Measurements from ENCODE around the gene PTPRB.

The PTPRB gene

DNA sequence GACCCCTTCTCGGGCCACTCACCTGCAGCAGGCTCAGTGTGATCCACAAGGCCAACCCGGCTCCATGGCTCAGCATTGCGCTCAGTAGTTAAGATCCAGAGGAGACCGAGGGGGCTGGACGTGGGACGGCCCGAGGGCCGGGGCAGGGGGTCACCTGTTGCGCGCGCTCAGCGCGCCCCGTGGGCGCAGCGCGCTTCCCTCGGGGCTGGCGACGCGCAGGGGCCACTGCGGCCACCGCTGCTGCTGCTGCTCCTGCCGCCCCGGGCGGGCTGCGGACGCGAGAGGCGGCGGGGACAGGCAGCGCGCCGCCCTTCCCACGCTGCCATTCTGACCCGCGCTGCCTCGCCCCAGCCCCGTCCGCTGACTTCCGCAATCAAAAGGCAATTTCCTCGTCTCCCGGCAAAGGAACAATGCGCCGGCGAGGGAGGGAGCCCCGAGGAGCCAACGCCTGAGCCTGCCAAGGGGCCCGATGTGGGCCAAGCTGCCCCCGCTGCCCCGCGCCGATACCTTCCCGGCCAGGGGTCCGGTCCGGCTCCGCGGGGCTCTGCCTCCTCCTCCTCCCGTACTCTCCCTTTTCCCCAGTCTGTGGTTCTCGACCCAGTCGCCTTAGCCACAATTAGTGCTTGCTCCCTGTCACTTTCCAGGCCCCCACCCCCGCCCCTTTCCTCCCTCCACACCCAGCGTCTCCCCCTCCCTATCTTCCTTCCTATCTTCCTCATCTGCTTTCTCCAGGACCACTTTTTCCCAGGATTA is 27.3 kb downstream of the PTPRB start (continued):
- TF ChIP-seq ZNF48 (tag by site-specific recombination; IDR thresholded peaks at IDR 0.05) (no peak), ZNF184 (tag by site-specific recombination; IDR thresholded peaks at IDR 0.05) (no peak), ZNF335 (tag by site-specific recombination; conservative IDR thresholded peaks at IDR 0.05) (peak; percentile 83), TRIM28 (IDR thresholded peaks at IDR 0.05; ENCODE audit: borderline replicate concordance, low read length) (no peak), BCL6B (tag by site-specific recombination; IDR thresholded peaks at IDR 0.05) (no peak), ZBTB21 (tag by site-specific recombination; IDR thresholded peaks at IDR 0.05) (no peak), PRDM6 (tag by site-specific recombination; IDR thresholded peaks at IDR 0.05) (no peak), ZNF24 (tag by site-specific recombination; IDR thresholded peaks at IDR 0.05) (no peak), ZBTB17 (tag by site-specific recombination; IDR thresholded peaks at IDR 0.05) (peak; percentile 55; the same call in 1 of the 2 replicates), ZNF155 (tag by site-specific recombination; IDR thresholded peaks at IDR 0.05) (no peak), ZNF830 (tag by site-specific recombination; IDR thresholded peaks at IDR 0.05; ENCODE audit: low read depth) (no peak), ZNF133 (tag by site-specific recombination; IDR thresholded peaks at IDR 0.05) (no peak), ZNF114 (tag by site-specific recombination; IDR thresholded peaks at IDR 0.05) (no peak), ZNF626 (tag by site-specific recombination; IDR thresholded peaks at IDR 0.05) (no peak), PRDM10 (tag by site-specific recombination; IDR thresholded peaks at IDR 0.05) (peak; percentile 81), ZNF175 (tag by site-specific recombination; IDR thresholded peaks at IDR 0.05) (no peak), ZNF548 (tag by site-specific recombination; IDR thresholded peaks at IDR 0.05) (no peak), ZNF521 (tag by site-specific recombination; IDR thresholded peaks at IDR 0.05) (no peak), BCL11A (tag by site-specific recombination; IDR thresholded peaks at IDR 0.05; ENCODE audit: low read depth) (no peak), ZNF416 (tag by site-specific recombination; IDR thresholded peaks at IDR 0.05) (no peak), ZNF211 (tag by site-specific recombination; IDR thresholded peaks at IDR 0.05; ENCODE audit: low read depth) (no peak), KLF10 (tag by site-specific recombination; IDR thresholded peaks at IDR 0.05) (no peak), ZNF362 (tag by site-specific recombination; IDR thresholded peaks at IDR 0.05) (no peak), ZNF660 (tag by site-specific recombination; IDR thresholded peaks at IDR 0.05) (no peak), ZNF426 (tag by site-specific recombination; IDR thresholded peaks at IDR 0.05) (no peak), ZNF629 (tag by site-specific recombination; IDR thresholded peaks at IDR 0.05) (no peak), ZNF561 (tag by site-specific recombination; IDR thresholded peaks at IDR 0.05; ENCODE audit: borderline replicate concordance) (peak; percentile 83), ZNF423 (tag by site-specific recombination; IDR thresholded peaks at IDR 0.05) (no peak), ZNF404 (tag by site-specific recombination; IDR thresholded peaks at IDR 0.05) (no peak)
- TF ChIP-seq, protein P1, sequence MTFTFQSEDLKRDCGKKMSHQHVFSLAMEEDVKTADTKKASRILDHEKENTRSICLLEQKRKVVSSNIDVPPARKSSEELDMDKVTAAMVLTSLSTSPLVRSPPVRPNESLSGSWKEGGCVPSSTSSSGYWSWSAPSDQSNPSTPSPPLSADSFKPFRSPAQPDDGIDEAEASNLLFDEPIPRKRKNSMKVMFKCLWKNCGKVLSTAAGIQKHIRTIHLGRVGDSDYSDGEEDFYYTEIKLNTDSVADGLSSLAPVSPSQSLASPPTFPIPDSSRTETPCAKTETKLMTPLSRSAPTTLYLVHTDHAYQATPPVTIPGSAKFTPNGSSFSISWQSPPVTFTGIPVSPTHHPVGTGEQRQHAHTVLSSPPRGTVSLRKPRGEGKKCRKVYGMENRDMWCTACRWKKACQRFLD (tag by site-specific recombination; IDR thresholded peaks at IDR 0.05): no peak
- TF ChIP-seq, protein P2, sequence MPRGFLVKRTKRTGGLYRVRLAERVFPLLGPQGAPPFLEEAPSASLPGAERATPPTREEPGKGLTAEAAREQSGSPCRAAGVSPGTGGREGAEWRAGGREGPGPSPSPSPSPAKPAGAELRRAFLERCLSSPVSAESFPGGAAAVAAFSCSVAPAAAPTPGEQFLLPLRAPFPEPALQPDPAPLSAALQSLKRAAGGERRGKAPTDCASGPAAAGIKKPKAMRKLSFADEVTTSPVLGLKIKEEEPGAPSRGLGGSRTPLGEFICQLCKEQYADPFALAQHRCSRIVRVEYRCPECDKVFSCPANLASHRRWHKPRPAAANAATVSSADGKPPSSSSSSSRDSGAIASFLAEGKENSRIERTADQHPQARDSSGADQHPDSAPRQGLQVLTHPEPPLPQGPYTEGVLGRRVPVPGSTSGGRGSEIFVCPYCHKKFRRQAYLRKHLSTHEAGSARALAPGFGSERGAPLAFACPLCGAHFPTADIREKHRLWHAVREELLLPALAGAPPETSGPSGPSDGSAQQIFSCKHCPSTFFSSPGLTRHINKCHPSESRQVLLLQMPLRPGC (tag by site-specific recombination; IDR thresholded peaks at IDR 0.05): no peak

Data from HEK293 (cell line).